Measurements from ENCODE around the gene CELSR2. TPM values are rescaled to one million over a fixed set of nuclear protein-coding genes. Genes with fewer than 3 reads are reported as not detected.

Gene CELSR2
- total RNA-seq, 1 experiment from 2014 or later: 1.2 TPM

DNA sequence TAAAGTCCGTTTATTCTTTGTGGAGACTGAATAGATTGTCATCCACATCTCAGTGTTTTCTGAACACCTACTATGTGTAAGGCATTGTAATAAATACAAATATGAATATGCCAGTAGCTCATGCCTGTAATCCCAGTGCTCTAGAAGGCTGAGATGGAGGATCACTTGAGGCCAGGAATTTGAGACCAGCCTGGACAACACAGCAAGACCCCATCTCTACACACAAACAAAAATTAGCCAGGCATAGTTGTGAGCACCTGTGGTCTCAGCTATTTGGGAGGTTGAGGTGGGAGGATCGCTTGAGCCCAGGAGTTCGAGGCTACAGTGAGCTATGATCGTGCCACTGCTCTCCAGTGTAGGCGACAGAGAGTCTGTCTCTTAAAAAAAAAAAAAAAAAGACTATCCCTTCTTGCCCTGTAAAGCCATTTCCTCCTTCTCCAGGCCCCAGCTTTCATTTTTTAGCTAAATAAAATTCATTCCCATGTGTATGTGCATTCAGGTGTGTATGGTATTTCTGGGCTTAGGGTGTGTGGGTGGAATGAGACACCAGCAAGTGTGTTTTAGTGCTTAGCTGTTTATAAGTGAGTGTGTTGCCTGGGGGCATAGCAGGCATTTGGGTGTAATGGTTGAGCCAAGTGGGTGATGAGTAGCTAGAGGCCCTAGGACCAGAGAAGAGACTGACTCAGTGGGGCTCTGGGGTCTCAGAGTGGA, 7.8 kb downstream of the CELSR2 start:
- no peaks in the 10 kb centered on the region for H3K79me2 ChIP-seq (ENCODE audit: low read length)
- no peaks in the 10 kb centered on the region for H3K36me3 ChIP-seq (ENCODE audit: insufficient read depth, low read length)
- H3K9me2 ChIP-seq (replicated peaks; ENCODE audit: insufficient read depth, low read length): no peaks in the 10 kb centered on the region
- no peaks in the 10 kb centered on the region for H4K20me1 ChIP-seq (ENCODE audit: insufficient read depth, low read depth, low read length)
- H2AFZ ChIP-seq (ENCODE audit: low read length): no peak overlapping the region
- no peaks in the 10 kb centered on the region for H3K27me3 ChIP-seq (ENCODE audit: low read length)
- DNase-seq: no peak
- no peak overlapping the region for H3K9ac ChIP-seq (ENCODE audit: low read length)
- H3K4me3 ChIP-seq (ENCODE audit: low read length): no peak overlapping the region
- H3K4me1 ChIP-seq (ENCODE audit: low read length): peaks cover 12% of the 10 kb centered on the region
- no peaks in the 10 kb centered on the region for H3K9me3 ChIP-seq (ENCODE audit: low read length)
- no peak overlapping the region for H3K27ac ChIP-seq (ENCODE audit: low read length)
- H3K4me2 ChIP-seq (ENCODE audit: low read depth, low read length, poor library complexity, severe bottlenecking): no peak overlapping the region

GRCh38 chr1:109257682-109258421, 8.5 kb downstream of the CELSR2 start:
- Histone ChIP-seq H3K9me2 (replicated peaks; ENCODE audit: insufficient read depth, low read length) (no peaks in the 10 kb centered on the region), H3K4me3 (ENCODE audit: low read length) (no peak overlapping the region), H3K9ac (ENCODE audit: low read length) (no peak overlapping the region), H3K9me3 (ENCODE audit: low read length) (no peaks in the 10 kb centered on the region), H3K79me2 (ENCODE audit: low read length) (no peaks in the 10 kb centered on the region), H3K4me2 (ENCODE audit: low read depth, low read length, poor library complexity, severe bottlenecking) (no peak overlapping the region), H2AFZ (ENCODE audit: low read length) (no peak overlapping the region), H3K27me3 (ENCODE audit: low read length) (no peaks in the 10 kb centered on the region), H3K36me3 (ENCODE audit: insufficient read depth, low read length) (no peaks in the 10 kb centered on the region), H3K27ac (ENCODE audit: low read length) (no peak overlapping the region), H4K20me1 (ENCODE audit: insufficient read depth, low read depth, low read length) (no peaks in the 10 kb centered on the region), H3K4me1 (ENCODE audit: low read length) (peaks cover 12% of the 10 kb centered on the region)
- DNase-seq: no peak

DNA sequence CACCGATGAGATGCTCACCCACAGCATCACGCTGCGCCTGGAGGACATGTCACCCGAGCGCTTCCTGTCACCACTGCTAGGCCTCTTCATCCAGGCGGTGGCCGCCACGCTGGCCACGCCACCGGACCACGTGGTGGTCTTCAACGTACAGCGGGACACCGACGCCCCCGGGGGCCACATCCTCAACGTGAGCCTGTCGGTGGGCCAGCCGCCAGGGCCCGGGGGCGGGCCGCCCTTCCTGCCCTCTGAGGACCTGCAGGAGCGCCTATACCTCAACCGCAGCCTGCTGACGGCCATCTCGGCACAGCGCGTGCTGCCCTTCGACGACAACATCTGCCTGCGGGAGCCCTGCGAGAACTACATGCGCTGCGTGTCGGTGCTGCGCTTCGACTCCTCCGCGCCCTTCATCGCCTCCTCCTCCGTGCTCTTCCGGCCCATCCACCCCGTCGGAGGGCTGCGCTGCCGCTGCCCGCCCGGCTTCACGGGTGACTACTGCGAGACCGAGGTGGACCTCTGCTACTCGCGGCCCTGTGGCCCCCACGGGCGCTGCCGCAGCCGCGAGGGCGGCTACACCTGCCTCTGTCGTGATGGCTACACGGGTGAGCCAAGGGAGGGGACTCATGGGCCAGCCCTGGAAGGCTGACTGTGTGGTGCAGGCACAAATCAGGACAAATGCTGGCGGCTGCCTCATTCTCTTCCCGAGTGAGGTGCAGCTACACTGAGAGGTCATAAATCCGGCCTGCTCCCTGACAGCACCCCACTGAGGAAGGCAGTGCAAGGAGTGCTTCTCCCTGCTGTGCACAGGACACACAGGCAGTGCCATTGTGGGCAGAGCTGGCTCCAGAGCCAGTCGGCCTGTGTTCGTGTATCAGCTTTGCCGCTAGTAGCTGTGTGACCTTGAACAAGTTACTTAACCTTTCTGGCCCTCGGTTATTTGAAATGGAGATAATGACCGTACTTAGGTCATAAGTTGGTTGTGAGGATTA, 9.4 kb downstream of the CELSR2 start:
- H3K36me3 ChIP-seq (ENCODE audit: insufficient read depth, low read length): no peaks in the 10 kb centered on the region
- H3K27ac ChIP-seq (ENCODE audit: low read length): no peak overlapping the region
- no peak overlapping the region for H3K4me2 ChIP-seq (ENCODE audit: low read depth, low read length, poor library complexity, severe bottlenecking)
- DNase-seq: no peak
- no peaks in the 10 kb centered on the region for H3K79me2 ChIP-seq (ENCODE audit: low read length)
- no peaks in the 10 kb centered on the region for H3K9me3 ChIP-seq (ENCODE audit: low read length)
- no peaks in the 10 kb centered on the region for H3K27me3 ChIP-seq (ENCODE audit: low read length)
- H3K4me1 ChIP-seq (ENCODE audit: low read length): peaks cover 5% of the 10 kb centered on the region
- no peak overlapping the region for H3K4me3 ChIP-seq (ENCODE audit: low read length)
- H3K9me2 ChIP-seq (replicated peaks; ENCODE audit: insufficient read depth, low read length): no peaks in the 10 kb centered on the region
- H4K20me1 ChIP-seq (ENCODE audit: insufficient read depth, low read depth, low read length): no peaks in the 10 kb centered on the region; the same call in 1 of the 2 replicates
- H2AFZ ChIP-seq (ENCODE audit: low read length): no peak overlapping the region
- H3K9ac ChIP-seq (ENCODE audit: low read length): no peak overlapping the region

DNA sequence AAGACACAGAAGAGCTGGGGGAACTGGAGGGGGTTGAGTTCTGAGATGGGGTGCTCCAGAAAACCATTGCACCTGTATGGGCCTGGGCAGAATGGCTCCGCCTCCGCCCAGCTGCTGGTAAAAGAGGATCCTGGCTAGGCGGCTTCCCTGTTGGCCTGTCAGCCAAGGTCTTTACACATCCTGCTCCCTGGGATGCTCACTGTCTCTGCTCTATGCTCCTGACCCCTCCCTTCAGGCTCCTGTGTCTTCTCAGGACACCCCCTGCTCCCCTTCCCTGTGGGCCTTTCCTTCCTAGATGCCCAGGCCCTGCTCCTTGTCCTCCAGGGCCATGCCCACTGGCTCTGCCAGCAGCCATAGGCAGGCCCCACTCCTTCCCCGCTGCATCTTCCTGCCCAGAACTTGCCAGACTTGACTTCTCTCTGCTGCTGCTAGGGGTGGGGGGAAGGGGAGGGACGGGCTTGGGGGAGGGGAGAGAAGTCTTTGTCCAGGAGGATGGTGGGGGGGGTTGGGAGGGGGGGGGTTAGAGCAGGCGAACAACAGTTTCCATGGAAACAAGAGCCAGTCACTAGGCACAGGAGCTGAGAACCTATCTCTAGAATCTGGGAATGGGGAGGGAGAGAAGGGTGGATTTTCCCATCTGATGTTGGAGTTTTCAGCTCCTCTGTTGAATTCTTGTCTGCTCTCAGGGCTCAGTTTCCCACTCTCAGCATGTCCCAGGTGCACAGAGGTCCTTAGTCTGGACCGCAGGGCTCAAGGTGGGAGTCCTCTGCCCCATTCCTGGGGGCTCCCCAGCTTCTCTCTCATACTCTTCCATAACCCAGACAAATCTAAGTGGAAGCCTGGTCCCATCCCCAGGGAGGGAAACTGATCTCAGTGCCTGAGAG, 10.6 kb downstream of the CELSR2 start:
- no peaks in the 10 kb centered on the region for H3K79me2 ChIP-seq (ENCODE audit: low read length)
- H3K9ac ChIP-seq (ENCODE audit: low read length): no peak overlapping the region
- no peaks in the 10 kb centered on the region for H3K9me3 ChIP-seq (ENCODE audit: low read length)
- H3K4me1 ChIP-seq (ENCODE audit: low read length): no peaks in the 10 kb centered on the region
- no peaks in the 10 kb centered on the region for H3K27me3 ChIP-seq (ENCODE audit: low read length)
- H3K36me3 ChIP-seq (ENCODE audit: insufficient read depth, low read length): no peaks in the 10 kb centered on the region
- no peak overlapping the region for H3K4me3 ChIP-seq (ENCODE audit: low read length)
- no peak overlapping the region for H3K4me2 ChIP-seq (ENCODE audit: low read depth, low read length, poor library complexity, severe bottlenecking)
- no peaks in the 10 kb centered on the region for H3K9me2 ChIP-seq (replicated peaks; ENCODE audit: insufficient read depth, low read length)
- no peak overlapping the region for H3K27ac ChIP-seq (ENCODE audit: low read length)
- H4K20me1 ChIP-seq (ENCODE audit: insufficient read depth, low read depth, low read length): no peaks in the 10 kb centered on the region; the same call in 1 of the 2 replicates
- DNase-seq: no peak
- no peak overlapping the region for H2AFZ ChIP-seq (ENCODE audit: low read length)

GRCh38 chr1:109261006-109261405, 11.7 kb downstream of the CELSR2 start:
- DNase-seq: no peak
- no peak overlapping the region for H3K27ac ChIP-seq (ENCODE audit: low read length)

GRCh38 chr1:109261578-109261977, 12.2 kb downstream of the CELSR2 start:
- no peak overlapping the region for H3K27ac ChIP-seq (ENCODE audit: low read length)
- H3K27me3 ChIP-seq (ENCODE audit: low read length): no peaks in the 10 kb centered on the region
- no peaks in the 10 kb centered on the region for H3K9me3 ChIP-seq (ENCODE audit: low read length)
- H3K9ac ChIP-seq (ENCODE audit: low read length): no peak overlapping the region
- no peak overlapping the region for H3K4me2 ChIP-seq (ENCODE audit: low read depth, low read length, poor library complexity, severe bottlenecking)
- no peak overlapping the region for H3K4me3 ChIP-seq (ENCODE audit: low read length)
- no peaks in the 10 kb centered on the region for H3K9me2 ChIP-seq (replicated peaks; ENCODE audit: insufficient read depth, low read length)
- no peaks in the 10 kb centered on the region for H3K36me3 ChIP-seq (ENCODE audit: insufficient read depth, low read length)
- no peaks in the 10 kb centered on the region; the same call in 1 of the 2 replicates for H4K20me1 ChIP-seq (ENCODE audit: insufficient read depth, low read depth, low read length)
- no peaks in the 10 kb centered on the region for H3K79me2 ChIP-seq (ENCODE audit: low read length)
- no peak for DNase-seq
- no peaks in the 10 kb centered on the region for H3K4me1 ChIP-seq (ENCODE audit: low read length)
- no peak overlapping the region for H2AFZ ChIP-seq (ENCODE audit: low read length)

More at GRCh38 chr1:109261006-109261405, 11.7 kb downstream of the CELSR2 start:
- Histone ChIP-seq H4K20me1 (ENCODE audit: insufficient read depth, low read depth, low read length) (no peaks in the 10 kb centered on the region; the same call in 1 of the 2 replicates), H2AFZ (ENCODE audit: low read length) (no peak overlapping the region), H3K4me1 (ENCODE audit: low read length) (no peaks in the 10 kb centered on the region), H3K27me3 (ENCODE audit: low read length) (no peaks in the 10 kb centered on the region), H3K79me2 (ENCODE audit: low read length) (no peaks in the 10 kb centered on the region), H3K4me2 (ENCODE audit: low read depth, low read length, poor library complexity, severe bottlenecking) (no peak overlapping the region), H3K36me3 (ENCODE audit: insufficient read depth, low read length) (no peaks in the 10 kb centered on the region), H3K9me2 (replicated peaks; ENCODE audit: insufficient read depth, low read length) (no peaks in the 10 kb centered on the region), H3K9me3 (ENCODE audit: low read length) (no peaks in the 10 kb centered on the region), H3K9ac (ENCODE audit: low read length) (no peak overlapping the region), H3K4me3 (ENCODE audit: low read length) (no peak overlapping the region)

- H3K9ac ChIP-seq (ENCODE audit: low read length): no peak overlapping the region
- no peak overlapping the region for H3K4me2 ChIP-seq (ENCODE audit: low read depth, low read length, poor library complexity, severe bottlenecking)
- no peak overlapping the region for H3K4me3 ChIP-seq (ENCODE audit: low read length)
- no peaks in the 10 kb centered on the region; the same call in 1 of the 2 replicates for H4K20me1 ChIP-seq (ENCODE audit: insufficient read depth, low read depth, low read length)
- H3K4me1 ChIP-seq (ENCODE audit: low read length): no peaks in the 10 kb centered on the region
- H3K79me2 ChIP-seq (ENCODE audit: low read length): no peaks in the 10 kb centered on the region
- DNase-seq: no peak
- H2AFZ ChIP-seq (ENCODE audit: low read length): no peak overlapping the region
- no peaks in the 10 kb centered on the region for H3K9me3 ChIP-seq (ENCODE audit: low read length)
- no peaks in the 10 kb centered on the region for H3K9me2 ChIP-seq (replicated peaks; ENCODE audit: insufficient read depth, low read length)
- H3K36me3 ChIP-seq (ENCODE audit: insufficient read depth, low read length): no peaks in the 10 kb centered on the region
- H3K27me3 ChIP-seq (ENCODE audit: low read length): no peaks in the 10 kb centered on the region
- H3K27ac ChIP-seq (ENCODE audit: low read length): no peak overlapping the region
These were observed 13.1 kb downstream of the CELSR2 start for GRCh38 chr1:109262231-109263055.

Measured in Karpas-422 (cell line).